ENCODE results near the gene ACBD4.

GRCh38 chr17:45146890-45147580 is 11.5 kb downstream of the ACBD4 start:
- peak in 1 of 4 experiments; percentile 2 for TF ChIP-seq CTCF (IDR thresholded peaks at IDR 0.05)
- peak; percentile 91 for TF ChIP-seq POLR2AphosphoS5 (IDR thresholded peaks at IDR 0.05)

Data from prostate gland (tissue), 2 donors.